NOMO-1 (cell line): ENCODE results near the gene SPATA1.

ENCODE experiments used
- DNase-seq, 2 experiments: peaks; one replicate each; lab custom pipeline; 2025; ENCODE audit not compliant: unreplicated experiment in 2 of 2; lab: John Stamatoyannopoulos, UW

The SPATA1 gene

DNA sequence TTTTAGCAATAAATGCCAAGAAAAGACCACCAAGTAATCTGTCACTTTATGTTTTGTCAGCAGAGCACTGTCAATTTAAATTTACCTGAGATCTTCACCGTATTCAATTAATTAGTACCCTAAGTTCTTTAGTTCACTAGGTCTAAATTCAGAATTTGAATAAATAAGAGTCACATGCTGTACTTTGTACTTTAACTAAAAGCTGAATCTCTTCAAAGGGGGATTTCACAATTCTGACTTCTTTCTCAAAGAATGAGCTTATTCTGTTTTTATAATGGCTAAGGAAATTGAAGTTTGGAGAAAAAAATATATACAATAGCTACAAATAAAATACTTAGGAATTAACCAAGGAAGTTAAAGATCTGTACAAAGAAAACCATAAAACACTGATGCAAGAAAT lies 2.3 kb downstream of the SPATA1 start:
- DNase-seq = no peak

DNA sequence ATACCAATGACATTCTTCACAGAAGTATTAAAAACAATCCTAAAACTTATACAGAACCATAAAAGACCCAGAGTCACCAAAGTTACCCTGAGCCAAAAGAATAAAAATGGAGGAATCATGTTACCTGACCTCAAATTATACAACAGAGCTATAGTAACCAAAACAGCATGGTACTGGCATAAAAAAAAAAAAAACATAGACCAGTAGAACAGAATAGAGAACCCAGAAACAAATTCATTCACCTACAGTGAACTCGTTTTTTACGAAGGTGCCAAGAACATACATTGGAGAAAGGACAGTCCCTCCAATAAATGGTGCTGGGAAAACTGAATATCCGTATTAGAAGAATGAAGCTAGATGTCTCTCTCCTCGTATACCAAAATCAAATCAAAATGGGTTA lies 2.8 kb downstream of the SPATA1 start:
- DNase-seq = no peak

DNA sequence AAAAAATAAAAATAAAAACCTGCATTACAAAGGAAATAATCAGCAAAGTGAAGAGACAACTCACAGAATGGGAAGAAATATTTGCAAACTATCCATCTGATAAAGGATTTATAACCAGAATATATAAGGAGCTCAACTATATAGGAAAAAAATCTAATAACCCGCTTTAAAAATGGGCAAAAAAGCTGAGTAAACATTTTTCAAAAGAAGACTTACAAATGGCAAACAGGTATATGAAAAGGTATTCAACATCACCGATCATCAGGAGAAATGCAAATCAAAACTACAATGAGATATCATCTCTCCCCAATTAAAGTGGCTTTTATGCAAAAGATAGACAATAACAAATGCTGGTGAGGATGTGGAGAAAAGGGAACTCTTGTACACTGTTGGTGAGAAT lies 4.0 kb downstream of the SPATA1 start:
- DNase-seq = no peak

DNA sequence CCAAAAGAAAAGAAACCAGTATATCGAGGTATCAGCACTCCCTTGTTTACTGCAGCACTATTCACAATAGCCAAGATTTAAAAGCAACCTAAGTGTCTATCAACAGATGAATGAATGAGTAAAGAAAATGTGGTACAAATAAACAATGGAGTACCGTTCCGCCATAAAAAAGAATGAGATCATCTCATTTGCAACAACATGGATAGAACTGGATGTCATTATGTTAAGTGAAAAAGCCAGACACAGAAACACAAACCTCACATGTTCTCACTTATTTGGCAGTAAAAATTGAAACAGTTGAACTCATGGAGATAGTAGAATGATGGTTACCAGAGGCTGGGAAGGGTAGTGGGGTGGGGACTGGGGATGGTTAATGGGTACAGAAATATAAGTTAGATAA lies 4.5 kb downstream of the SPATA1 start:
- DNase-seq = no peak

DNA sequence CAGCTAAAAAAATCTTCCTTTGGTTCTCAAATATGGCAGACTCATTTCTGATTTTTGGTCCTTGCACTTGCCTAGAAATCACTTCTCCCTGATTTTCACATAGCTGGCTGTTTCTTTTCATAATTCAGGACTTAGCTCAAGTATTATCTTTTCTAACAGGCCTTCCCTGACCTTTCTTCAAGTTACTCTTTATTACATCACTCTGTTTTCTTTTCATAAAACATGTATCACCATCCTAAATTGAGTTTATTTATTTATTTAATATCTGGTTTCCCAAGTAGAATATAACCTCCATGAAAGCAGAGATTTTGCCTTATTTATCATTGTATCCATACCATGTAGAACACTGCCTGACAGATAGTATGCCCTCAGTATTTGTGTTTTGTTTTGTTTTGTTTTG lies 18.4 kb downstream of the SPATA1 start:
- DNase-seq = no peak

DNA sequence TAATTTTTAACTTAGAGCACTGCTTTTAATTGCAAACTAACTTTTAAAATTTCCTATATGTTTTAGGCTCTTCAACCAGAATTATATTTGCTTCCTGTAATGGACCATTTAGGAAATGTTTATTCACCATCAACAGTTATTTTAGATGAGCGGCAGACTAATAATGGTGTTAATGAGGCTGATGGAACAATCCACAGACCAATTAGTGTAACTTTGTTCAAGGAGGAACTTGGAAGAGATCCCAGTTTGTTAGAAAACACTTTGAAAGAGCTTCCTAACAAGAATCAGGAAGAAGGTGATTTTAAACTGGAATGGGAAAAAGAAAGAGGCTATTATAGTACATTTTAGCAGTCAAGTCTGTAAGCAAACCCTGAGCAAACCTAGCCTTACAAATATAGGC lies 19.6 kb downstream of the SPATA1 start:
- no peak for DNase-seq

DNA sequence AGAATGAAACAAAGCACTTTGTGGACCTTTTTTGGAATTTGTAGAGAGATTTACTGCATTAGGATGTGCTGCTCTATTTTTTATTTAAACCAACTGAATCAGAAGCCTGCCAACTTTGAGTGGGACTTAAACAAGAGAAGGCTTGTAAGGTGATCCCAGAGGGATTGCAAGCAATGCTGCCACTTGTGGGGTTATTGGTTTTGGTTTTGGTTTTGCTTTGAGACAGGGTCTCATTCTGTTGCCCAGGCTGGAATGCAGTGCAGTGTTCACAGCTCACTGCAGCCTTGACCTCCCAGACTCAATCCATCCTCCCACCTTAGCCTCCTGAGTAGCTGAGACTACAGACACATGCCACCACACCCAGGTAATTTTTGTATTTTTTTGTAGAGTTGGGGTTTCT lies 32.4 kb downstream of the SPATA1 start:
- DNase-seq = no peak

DNA sequence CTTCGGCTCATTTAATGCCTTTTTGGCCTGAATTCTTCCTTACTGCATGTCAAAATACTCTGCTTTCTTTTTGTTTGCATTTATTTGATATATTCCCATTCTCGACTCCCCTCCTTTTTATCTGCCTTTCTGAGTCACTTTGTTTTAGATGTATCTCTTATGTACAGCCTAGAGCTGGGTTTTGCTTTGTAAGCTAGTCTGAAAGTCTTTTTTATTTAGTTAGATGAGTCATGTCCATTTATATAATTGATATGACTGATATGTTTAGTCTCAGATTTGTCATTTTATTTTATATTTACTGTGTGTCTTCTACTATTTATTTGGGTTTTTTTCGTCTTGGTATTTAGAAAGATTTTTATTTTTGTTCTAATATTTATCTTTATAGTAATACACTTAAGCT lies 33.8 kb downstream of the SPATA1 start:
- DNase-seq = no peak

DNA sequence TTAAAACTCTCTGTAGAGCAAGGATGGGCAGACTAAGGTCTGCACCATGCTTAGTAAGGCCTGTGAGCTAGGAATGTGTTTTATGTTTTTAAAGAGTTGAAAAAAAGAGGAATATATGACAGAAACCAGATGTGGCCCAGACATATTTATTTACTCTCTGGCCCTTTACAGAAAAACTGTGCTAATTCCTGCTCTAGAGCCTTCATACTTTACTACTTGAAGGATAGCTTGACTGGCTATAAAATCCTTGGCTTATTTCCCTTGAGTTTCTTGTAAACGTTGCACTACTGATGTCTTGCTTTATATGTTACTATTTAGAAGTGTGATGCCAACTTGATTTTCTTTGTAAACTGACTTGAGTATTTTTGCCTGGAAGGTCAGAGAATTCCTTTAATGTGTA lies 34.6 kb downstream of the SPATA1 start:
- DNase-seq = no peak

DNA sequence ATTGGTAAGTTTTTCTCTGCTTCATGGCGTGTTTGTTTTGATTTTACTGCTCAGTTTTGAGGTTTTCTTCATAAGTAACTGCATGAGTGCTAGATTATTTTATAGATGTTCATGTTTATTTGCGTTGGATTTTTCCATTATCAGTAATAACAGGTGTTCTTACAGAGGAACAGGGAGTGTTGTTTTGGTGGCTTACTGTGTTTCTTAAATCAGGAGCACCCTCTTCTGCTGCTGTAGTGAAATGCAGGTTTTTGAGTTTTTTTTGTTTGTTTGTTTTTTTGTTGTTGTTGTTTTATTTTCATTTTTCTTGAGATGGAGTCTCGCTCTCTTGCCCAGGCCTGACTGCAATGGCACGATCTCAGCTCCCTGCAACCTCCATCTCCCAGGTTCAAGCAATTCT lies 35.5 kb downstream of the SPATA1 start:
- no peak for DNase-seq

DNA sequence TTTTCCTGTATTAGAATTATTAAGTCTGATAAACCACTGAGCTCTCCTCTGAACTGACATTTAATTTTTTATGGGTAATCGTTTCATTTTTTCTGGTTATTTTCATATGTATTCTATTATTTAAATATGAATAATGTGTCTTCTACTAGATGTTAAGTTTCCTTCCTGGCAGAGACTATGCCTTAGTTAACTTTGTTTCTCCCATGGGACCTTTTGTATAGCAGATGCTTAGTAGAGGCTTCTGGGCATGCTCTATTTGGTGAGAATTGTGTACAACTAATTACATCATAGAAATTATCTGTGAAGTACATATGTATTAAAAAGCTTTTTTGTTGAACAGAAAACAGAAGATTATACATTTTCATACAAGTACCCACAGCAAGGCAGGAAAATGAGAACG lies 44.6 kb downstream of the SPATA1 start:
- DNase-seq = no peak

DNA sequence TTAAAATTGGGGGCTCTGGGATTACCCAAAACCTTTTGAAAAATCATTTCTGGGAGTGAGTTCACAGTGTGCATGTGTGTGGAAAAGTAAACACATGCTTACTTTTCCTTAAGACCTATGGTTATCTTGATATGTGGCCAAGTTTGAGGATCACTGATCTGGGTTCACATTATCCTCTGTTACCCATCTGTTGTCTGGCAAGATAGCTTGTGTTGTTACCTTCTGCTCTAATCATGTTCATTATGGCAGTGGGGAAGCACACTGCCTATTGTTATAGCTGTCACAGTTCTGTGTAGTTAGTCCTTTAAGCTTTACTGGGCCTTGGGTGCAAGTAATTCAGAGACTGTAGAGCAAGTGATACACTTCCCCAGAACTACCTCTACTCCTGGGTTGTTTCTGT lies 63.0 kb downstream of the SPATA1 start:
- DNase-seq = no peak

DNA sequence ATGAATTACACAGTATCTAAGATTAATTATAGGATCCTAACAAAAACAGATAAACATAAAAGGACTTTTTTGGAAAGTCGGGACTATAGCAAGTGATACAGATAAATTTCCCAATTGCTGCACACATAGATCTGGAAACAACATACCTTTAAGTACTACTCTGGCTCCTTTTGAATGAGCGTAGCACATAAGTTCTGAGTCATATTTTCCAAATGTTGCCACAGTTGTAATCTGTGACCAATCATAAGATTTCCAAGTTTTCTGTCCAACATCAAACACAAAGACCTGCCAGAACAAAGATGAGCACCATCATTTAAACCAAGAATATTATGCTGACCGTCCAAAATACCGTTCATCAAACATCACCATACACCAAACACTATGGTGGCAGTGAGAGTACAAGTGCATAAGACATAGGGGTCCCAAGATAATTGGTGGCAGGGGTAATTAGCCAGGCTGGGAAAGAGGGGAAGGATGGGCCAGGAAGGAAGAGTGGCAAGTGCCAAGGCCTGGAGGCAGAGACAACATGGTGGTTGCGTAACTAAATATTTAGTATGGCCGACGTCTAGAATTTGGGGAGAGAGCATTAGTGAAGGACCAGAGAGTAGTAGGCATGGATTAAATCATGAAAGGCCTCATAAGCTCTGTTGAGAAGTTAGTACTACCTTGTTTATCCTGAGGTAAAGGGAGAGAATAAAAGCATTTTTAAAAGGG lies 64.4 kb downstream of the SPATA1 start:
- no peak for DNase-seq

DNA sequence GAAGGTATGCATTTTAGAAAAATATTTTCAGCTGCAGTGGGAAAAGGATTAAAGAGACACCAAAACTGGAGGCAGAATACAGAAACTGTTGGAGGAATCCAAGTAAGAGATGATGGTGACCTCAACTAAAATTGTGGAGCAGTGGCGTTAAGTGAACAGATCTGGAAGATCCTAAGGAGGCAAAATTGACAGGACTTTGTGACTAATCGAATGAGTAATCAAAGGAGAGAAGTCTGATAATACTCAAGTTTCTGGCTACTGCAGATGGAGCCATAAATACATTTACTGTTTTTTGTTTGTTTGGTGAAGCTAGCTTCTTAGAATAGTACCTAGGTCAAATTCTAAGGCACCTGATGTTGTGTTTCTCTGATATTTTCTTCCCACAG lies 65.0 kb downstream of the SPATA1 start:
- DNase-seq = no peak

DNA sequence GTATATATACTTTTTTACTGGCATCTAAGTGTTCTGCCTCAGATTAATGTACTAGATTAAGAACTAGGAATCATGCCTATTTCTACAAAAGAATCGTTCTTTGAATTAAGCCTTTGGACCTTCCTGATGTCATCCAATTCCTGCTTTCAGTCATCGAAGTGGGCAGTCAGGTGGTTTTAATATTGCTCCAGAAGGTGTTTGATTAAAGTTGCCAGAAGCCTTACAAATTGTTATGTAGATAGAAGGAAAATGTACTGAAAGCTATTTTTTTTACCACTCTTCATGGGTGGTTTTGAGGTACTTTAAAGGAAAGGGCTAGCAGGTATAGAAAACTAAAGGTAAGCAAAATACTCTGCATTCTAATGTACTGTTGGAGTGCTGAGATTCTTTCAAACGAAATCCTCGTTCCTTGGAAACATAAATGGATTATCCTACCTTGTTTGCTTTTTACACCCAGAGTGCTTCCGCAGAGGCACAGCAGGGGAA lies 67.3 kb downstream of the SPATA1 start:
- peak in 1 of 2 experiments; percentile 53 for DNase-seq

DNA sequence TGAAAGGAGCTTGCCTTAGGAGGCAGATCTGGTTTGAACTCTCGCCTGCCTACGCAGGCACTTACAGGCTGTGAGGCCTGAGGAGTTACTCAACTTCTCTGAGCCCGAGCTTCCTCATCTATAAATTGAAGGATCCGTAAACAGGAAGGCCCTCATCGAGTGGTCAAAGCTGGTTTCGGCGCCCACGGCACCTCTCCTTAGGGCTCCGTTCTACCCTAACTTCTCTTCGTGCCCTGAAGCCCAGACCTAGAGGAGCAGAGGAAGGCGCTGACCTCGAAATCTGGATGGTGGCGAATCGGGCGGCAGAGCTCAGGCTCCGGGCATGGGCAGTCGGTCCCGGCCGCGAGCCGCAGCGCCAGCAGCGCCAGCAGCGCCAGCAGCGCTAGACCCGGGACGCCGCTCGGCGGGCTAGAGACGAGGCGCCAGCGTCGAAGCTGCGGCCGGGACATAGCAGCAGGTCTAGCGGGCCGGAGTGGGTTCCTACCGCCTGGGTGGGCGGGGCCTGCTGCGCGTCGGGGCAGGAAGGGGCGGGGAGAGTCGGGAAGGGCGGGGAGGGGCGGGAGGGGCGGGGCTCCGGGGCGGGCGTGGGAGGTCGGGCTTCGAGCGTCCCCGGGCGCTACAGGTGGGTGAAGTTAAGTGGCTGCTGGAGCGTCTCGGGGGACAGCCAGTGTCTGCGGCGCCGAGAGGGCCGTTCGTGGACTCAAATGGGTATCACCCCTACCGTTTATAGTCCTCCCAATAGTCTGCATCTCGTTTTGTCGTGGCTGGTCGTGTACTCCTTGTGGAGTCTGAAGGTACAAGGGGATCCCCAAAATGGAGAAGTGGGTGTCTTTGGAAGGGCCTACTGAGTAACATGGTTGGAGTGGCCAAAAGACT lies 68.0 kb downstream of the SPATA1 start, which contains the start of gene CTBS:
TSS of gene CTBS (minus strand) at position 474 of the 876 bp plus-strand sequence. CDS start at position 449, 25 bp downstream.
- DNase-seq = peak; percentile 78 to 91

DNA sequence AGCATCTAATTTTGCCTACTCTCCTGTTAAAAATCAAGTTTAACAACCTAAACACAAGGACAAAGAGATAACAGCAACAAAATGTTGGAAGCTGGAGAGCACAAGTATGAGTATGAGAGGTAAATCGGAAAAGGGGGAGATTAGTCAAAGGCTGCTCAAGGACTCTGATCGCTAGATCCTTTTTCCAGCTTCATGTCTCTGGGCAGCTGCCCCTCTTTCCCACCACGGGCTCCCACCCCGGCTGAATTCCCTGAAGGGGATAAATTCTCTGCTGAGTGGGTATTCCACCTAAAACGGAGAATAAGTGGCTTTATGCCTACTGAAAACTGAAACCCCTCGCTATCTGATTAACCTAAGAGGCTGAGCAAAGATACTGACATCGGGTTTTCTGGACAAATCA lies 68.8 kb downstream of the SPATA1 start:
- DNase-seq = no peak

DNA sequence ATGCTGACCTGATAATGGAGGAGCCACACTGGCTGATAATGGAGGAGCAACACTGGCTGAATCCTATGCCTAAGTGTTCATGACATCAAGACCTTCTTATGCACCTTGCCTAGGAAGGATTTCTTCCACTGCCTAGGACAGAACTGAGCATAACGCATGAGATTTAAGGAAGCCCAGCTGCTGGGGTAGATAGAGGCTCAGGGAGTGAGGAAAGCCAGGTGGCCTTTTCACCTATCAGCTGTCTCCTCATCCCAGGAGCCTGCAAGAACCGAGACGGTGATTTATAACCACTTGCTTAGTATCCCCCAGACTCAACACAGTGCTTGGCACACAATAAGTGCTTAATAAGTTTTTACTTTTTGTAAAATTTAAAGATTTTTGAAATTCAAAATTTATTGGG lies 75.5 kb downstream of the SPATA1 start:
- DNase-seq = no peak

DNA sequence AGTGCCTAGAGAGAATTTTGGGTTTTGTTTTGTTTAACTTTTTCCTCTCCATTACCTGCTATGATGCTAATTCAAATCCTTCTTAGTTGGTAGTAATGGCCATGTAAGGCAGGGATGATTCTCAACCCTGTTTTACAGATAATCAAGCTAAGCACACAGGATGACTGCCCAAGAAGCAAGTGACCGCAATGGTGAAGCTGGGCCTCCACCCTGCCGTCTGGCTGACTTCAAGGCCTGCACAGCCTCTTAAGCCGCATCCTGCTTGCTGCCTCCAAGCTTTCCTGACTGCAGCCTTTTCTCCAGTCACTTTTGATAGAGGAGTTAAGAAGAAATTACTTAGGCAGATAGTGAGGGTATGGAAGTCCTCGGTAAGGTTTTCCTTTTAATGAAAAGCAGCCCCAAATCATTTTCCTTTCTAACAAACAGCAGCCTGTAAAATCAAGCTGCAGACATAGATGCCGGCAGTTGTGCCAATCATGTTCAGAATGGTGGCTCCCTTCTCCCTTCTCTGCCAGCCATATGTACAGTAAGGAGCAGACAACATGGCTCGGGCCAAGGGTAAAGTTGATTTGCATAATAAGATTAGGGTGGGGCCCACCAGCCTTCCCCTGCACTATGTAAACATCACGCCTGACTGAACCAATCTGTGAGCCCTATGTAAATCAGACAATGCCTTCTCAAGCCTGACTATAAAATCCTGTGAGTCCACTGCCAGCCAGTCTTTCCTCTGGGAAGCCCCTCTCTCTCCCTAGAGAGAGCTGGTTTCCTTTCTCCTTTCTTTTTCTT lies 76.8 kb downstream of the SPATA1 start:
- no peak for DNase-seq

DNA sequence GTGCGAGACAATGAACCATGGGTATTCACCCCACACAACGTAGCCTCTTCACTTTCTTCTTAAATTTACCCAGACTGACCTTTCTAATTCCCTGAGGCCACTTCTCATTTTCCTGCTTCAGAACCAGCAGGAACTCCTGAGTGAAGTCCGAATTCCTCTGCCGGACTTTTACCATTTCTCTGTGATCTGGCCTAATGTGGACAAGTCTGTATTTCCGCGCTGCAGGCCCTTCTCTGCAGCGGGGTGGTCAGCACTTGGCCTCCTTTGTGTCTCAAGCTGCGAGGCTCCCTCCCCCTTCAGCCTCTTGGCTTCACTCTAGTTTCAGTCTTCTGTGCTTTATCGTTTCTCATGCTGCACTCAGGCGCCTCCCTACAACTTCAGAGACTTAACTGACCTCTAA lies 77.5 kb downstream of the SPATA1 start:
- DNase-seq = no peak

DNA sequence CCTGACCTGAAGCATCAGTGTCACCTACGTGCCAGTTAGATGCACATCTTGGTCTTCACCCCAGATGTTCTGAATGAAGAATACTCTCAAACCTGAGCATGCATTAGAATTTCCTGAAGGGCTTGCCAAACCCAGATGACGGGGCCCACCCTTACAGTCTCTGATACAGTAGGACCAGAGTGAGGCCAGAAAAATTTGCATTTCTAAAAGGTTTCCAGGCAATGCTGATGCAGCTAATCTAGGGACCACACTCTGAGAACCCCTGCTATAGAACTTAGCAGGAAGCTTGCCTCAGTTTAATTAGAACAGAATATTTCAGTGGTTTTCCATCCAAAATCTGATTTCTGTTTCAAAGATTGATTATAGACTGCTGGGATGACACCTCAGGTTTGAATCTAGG lies 77.9 kb downstream of the SPATA1 start:
- DNase-seq = no peak
